Left cardiac atrium (tissue), 4 donors: Measurements from ENCODE around the gene OTUD4. TPM values are rescaled to one million over a fixed set of nuclear protein-coding genes. Genes with fewer than 3 reads are reported as not detected.
"Not testable (repeated sequence)": the region's sequence is repeated elsewhere in the genome, so short reads cannot be mapped to it uniquely, and the experiment has no call there.

Source experiments
- ATAC-seq, 2 donors: fragments of 200-7000 bp; cut with Tn5 transposase; one replicate each; pipeline ENCODE4 v1.9.1; 2020; ENCODE audit warnings: mild to moderate bottlenecking in 2 of 2, moderate library complexity in 2 of 2
- DNase-seq: peaks from one replicate; pipeline ENCODE4 v3.0.0-alpha.2; 2020
- intact Hi-C, 2 donors: fragments of 100-400 bp; cut with DNase I; formaldehyde crosslinking; loops; one replicate each; pipeline versions ENCODE4 v1.14.1 to v1.15.1; 2022 to 2023
- total RNA-seq, 2 donors: library from RNA; stranded (reverse); fragmentation: NEBNext Ultra II Directional; extraction: Animal tissue kit (Norgen Biotek cat#: 25700); gene quantifications; one replicate each; pipeline ENCODE4 v1.2.1, GENCODE V29; 2021
- donor health status: DM: no; HTN: yes; CAD: no.
- donor health status: DM: no; HTN: yes; CAD: no; lungs with severe emphysema.
- donor health status: DM: yes; HTN: yes; CAD: no.
- donor health status: Dilated cardiomyopathy.

The OTUD4 gene
- total RNA-seq, 2 donors from 2014 or later = 26.5 to 27.1 TPM

DNA sequence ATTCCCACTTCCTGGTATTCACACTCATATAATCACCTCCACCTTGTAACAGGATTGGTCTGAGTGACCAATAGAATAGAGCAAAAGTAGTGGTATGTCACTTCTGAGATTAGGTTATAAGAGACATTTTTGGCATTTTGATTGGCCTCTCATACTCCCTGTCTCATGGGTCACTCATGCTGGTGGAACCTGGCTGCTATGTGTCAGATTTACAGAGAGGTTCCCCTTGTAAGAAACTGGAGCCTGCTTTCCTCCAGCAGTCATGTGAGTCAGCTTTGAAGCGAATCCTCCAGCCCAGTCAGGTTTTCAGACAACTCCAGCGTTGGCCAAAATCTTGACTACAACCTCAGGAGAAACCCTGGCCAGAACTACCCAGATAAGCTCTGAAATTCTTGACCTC, 2.6 kb upstream of the OTUD4 start:
- DNase-seq = no peak
- intact Hi-C loops = loop anchor here in 1 of 2 donors (5.0 kb wide), 1 partner anchor 434 kb away; the partner anchor contains the start of gene MMAA
- ATAC-seq = no peak

DNA sequence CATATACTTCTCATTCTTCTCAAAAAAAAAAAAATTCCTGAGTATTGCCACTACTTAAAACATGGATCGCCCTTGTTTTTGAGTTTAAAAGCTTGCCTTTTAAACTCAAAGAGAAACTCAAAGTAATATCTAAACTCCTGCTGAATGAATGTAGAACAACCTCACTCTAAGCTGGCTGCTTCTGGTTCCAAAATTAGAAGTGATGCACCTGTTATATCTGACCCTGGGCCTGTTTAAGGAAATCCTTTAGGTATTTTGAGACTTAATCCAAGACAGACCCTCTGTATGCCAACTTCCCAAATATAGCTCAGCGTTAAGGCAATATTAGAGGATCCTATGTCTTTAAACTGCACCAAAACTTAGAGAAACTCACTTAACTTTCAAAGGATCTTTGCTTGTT, 1.8 kb upstream of the OTUD4 start:
- no peak for ATAC-seq
- no peak for DNase-seq
- intact Hi-C loops = loop anchor here in 1 of 2 donors (5.0 kb wide), 1 partner anchor 435 kb away; the partner anchor contains the start of gene MMAA

DNA sequence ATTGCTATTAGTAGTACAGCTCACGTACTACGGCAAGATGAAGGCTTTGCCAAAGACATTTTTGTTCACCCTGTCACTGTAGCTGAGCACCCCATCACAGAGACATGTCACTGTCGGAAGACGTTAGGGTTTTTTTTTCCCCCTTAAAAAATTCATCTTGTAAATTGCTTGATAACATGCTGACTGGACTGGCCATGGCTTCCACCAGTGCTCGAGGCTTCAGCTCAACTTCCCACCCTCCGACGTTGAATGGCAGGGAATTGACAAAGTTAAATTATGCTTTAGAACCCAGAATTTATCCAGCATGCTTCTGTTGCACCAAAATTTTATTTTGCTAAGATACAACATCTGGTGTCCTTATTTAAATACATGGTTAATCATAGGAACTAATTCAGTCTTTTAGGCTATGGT, 707 bp upstream of the OTUD4 start:
- ATAC-seq (no peak), DNase-seq (no peak)
- intact Hi-C loops = loop anchor here in 1 of 2 donors (5.0 kb wide), 1 partner anchor 436 kb away; the partner anchor contains the start of gene MMAA

DNA sequence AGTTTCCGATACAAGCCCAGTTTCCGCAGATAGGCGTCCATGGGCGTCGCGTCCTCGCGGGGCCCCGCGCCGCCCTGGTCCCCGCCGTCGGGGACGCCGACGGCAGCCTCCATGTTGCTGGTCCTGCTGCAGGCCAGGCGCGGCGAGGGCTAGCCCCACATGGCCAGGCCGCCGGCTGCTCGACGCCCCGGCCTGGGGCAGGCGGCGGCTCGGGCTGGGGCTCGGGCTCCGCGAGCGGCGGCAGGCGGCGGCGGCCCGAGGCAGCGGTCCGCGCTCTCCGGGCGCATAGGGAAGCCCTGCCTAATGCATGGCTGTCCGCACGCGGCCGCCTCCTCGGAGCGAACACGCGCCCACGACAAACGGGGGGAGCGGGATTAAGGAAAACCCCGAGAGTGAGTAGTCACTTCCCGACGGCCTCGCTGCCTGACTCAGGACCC, 510 bp downstream of the OTUD4 start:
- not testable (repeated sequence) for DNase-seq

DNA sequence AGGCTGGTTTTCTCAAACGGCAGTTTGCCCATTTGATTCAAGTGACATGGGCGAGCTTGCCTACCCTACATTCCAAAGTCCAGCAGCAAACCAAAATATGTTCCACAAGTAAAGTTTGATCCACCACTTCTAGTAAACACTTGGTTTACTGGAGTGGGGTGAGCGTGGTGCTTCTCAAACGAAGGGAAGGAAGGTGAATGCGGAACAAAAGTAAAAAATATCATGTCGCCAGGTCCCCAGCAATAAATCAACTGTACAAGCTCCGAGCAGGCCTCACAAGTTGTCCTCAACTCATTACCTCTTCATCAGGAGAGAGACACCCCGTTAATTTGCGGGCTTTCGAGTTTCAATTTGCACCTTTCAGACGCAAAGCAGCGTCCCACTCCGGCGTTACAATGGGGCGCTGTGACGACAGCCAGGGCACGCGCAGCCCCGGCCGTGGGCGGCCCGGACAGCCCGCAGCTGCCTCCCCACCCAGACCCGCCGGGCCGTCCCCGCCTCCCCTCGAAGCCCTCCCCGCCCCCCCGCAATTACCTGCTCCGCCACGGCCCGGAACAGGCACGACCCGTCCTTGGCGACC, 1.0 kb downstream of the OTUD4 start:
- peak; percentile 78 for DNase-seq
- peak; percentile 51 to 60 for ATAC-seq
- intact Hi-C loops = no loop called here

More for the DNA sequence above, 510 bp downstream of the OTUD4 start:
- intact Hi-C loops = loop anchor here in 1 of 2 donors (5.0 kb wide), 1 partner anchor 437 kb away; the partner anchor contains the start of gene MMAA
- ATAC-seq = peak; percentile 52

DNA sequence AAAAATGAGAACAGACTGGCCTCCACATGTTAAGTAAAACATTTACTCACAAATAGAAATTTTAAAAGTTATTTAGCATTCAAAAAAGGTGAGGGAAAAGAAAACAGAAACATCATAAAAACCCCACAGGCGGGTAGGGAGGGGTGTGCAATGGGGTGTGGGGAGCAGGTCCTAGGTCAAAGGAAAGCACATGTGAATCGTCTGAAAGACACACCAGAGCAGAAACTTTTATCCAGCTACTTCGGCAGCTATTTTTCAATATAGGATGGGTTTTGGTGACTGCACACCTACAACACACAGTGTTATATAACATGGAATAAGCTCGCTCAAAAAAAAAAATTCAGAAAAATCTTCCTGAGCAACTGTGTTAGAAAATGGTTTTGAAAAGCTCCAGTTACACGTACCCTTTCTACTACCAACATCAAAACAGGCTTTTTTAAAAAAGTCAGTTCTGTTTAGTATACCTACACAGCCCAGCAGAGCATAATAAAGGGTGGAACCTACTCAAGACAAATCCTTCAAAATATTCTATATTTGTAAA, 1.6 kb downstream of the OTUD4 start:
- DNase-seq = no peak
- intact Hi-C loops = no loop called here
- no peak for ATAC-seq

DNA sequence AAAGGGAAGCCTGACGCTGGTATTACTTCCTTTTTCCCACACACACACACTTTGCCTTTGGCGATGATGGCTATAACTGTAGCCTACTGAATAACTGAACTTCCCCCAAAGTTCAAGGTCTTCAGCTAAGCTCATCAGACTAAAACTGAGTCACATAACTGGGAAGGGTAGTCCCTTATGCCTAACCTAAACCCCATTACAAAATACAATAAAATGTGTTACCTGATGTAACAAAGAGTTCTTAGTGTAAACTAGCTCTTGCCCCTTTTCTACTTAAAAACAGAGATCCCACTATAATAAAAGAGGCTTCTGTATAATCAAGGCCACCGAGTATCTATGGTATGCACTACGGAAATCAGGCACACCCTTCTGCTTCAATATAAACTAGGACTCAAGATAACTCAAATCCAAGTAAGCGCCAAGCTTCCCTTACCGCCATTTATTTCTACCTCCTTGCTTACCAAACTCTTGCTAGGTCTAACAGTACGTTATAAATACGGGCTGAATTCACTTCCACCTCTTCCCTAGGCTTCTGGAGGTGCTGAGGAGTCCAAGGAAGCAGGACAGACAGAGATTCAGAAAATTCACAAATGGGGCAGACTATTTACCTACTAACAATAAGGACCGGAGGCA, 2.4 kb downstream of the OTUD4 start:
- no peak for DNase-seq
- no peak for ATAC-seq
- intact Hi-C loops = no loop called here

DNA sequence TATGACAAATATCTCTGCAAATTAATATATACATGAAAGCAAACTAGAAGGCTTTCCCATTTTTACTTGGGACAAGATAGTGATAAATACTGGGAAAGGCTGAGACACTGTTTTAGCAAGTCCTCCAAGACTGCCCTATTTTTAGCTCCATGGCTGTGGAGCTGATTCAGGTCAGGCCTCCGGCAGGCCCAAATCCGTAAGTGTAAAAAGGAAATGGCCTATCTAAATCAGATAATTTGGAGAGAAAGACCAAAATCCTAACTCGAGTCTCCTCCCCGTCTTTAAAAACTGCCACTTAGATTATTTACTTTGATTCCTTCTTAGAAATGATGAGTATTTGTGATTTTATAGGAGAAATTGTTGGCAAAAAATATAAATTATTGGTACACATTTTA, 2.9 kb downstream of the OTUD4 start:
- DNase-seq (no peak), ATAC-seq (no peak)
- intact Hi-C loops = no loop called here

DNA sequence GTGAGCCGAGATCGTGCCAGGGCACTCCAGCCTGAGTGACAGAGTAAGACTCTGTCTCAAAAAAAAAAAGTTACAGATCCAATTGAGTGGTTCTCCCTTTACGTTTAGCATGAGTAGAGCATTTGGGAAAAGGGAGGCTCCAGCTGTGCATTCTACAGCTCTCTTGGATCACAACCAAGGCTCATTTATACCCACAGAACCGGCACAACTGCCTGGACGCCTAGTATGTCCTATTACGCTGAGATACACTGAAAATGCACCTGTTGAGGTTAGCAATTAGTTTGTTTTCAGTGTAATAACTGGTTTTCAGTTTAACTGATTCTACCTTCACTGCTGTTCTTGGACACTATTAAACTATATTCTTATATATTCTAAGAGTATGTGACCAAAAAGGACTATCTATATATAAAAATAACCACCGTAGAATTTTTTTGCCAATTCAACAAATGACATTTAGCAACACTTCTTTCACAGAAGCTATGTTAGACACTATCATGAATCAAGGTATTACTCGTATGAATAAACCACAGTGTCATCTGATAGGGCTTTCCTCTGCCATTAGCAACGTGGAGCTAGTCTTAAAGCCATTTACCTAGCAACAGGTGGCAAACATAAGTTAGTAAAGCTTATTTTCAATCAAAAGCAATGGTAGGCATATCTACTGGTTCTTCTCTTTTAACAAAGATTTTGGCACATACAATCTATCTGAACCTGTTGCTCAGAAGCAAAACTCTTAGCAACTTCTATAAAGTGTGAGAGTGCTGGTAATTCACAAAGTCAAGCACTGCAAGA, 3.6 kb downstream of the OTUD4 start:
- DNase-seq (no peak), ATAC-seq (no peak)
- intact Hi-C loops = no loop called here

DNA sequence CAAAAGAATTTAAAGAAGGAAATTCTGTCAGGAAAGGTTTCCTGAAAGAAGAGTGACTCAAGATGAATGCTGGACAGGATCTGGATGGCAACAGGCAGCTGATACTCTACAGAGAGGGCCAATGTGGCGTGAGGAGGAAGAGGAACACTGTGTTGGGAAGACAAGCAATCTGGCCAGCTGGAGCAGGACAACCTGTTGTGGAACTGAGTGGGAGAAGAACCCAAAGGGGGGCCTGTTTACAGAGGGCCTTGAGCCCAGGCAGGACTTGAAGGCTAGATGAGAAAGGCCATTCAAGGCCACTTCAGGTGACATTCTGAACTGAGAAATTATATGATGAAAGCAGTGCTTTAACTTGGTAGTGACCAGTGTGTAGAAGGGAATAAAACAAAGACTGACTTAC, 8.5 kb downstream of the OTUD4 start:
- intact Hi-C loops = no loop called here
- ATAC-seq = peak in 1 of 2 donors; percentile 32
- DNase-seq = no peak

DNA sequence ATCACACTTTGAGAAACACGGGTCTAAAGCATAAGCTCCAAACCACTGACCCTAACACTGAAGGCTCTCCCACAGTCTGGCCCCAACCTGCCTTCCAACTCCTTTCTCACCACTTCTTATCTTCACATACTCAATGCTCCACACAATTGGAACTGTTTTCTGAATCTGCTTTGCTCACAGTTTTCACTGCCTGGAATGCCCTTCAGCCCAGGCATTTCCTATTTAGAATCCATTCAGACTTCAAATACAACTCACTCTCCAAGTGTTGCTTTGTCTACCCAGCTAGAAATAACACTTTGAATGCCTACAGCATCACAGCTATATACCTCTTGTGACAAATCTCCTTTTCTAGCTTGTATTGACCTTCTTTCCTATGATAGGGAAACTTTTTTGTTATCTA, 10.2 kb downstream of the OTUD4 start:
- ATAC-seq (no peak), DNase-seq (no peak)
- intact Hi-C loops = no loop called here

DNA sequence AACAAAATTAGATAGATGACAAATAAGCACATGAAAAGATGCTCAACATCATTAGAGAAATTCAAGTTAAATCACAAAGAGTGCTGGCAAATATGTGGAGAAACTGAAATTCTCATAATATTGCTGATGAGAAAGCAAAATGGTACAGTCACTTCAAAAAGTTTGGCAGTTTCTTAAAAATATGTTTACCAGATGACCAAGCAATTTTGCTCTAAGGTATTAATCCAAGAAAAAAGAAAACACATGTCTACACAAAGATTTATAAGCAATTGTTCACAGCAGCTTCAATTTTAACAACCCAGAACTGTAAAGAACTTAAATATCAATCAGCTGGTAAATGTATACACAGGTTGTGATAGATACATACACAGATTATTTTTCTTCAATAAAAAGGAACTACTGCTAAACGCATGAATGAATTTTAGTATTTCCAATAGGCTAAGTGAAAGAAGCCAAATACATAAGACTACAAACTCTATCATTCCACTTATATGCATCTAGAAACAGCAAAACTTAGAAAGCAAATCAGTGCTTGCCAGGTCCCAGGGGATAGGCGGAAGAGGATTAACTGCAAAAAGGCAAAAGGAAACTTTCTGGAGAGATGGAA, 11.7 kb downstream of the OTUD4 start:
- no peak for DNase-seq
- no peak for ATAC-seq
- intact Hi-C loops = no loop called here

DNA sequence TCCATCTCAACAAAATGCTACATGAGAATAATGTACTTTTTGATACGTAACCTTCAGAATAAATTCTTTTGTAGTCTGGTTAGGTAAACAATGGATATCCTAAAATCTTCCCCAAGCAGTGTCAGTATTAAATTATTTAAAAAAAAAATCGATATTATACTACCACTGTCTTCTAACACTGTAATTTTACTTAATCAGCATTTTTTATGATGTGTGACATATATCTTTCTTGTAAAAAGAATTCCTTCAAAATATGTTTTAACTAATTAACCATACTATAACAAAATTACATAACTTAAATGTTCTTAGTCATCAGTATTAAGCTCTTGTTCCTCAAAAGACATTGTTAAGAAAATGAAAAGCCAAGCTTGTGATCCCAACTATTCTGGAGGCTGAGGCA, 12.5 kb downstream of the OTUD4 start:
- no peak for DNase-seq
- intact Hi-C loops = no loop called here
- no peak for ATAC-seq

DNA sequence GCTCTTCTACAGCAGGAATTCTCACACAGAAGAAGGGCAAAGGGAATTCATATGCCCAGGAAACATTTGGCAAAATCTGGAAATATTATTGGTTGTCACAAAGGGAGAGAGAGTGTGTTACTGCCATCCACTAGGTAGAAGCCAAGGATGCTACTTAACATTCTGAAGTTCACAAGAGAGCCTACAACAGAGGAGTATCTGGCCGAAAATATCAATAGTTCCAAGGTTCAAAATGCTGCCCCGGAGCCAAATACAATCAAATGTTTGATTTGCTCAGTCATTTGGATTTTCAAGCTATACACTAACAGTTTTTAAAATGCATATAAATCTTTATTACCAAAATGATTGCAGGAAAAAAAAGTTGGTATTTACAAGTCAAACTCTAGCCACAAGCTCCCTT, 18.8 kb downstream of the OTUD4 start:
- no peak for ATAC-seq
- intact Hi-C loops = no loop called here
- no peak for DNase-seq

DNA sequence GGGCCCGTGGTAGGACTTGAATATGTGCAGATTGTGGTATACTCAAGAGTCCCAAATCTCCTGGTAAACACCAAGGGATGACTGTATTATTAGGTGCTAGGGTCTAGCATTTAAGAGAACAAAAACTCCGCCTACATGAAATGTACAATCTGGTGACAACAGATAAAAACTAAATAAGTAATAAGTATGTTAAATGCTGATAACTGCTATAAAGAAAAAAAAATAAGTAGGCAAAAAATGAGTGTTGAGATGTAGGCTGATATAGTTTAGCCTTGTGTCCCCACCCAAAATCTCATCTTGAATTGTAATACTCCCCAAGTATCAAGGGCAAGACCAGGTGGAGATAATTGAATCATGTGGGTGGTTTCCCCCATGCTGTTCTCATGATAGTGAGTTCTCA, 23.4 kb downstream of the OTUD4 start:
- ATAC-seq (no peak), DNase-seq (no peak)
- intact Hi-C loops = loop anchor here in 1 of 2 donors (10.0 kb wide), 2 partner anchors 398 to 458 kb away; partner anchors contain the start of gene MMAA

DNA sequence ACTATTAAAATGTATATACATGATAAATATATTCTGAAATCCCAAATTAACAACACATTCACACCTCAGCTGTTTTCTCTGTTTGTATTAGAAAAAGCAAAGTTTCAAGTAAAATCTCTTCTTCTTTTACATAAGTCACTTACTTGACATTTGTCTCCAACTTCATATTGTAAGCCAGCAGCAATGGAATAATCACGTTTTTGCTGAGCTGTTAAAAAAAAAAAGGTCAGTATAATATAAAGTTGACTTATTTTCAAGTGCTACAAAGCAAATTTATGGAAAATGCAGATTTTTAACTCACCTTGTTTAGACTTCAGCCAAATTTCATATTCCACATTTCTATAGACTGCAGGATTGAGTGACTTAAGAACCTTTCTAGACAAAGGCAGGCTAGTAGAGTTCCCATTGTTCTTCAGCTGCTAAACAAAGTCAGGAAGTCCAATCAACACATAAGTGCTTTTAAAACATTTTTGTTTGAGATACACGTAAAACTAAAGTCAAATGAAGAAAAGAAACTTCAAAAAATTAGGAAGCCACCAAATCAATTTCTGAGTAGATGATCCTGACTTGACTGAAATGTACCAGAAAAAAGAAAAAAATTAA, 25.0 kb downstream of the OTUD4 start:
- ATAC-seq (no peak), DNase-seq (no peak)
- intact Hi-C loops = loop anchor here in 1 of 2 donors (10.0 kb wide), 2 partner anchors 399 to 459 kb away; partner anchors contain the start of gene MMAA

DNA sequence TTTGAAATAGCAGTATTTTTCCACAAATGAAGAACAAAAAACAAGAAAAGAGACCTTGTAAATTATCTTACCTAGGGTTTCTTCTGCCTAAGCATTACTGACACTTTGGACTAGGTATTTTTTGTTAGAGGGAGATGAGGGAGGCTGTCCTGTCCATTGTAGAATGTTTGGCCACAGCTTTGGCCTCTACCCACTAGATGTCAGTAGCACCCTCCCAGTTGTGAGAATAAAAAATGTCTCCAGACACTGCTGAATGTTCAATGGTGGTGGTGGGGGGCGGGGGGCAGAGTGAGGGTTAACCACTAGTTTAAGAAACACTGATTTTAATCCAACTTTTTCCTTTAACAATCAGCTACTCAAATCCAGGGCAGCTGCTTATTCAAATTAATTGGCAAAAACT, 25.8 kb downstream of the OTUD4 start:
- DNase-seq (no peak), ATAC-seq (peak; percentile 80 to 85)
- intact Hi-C loops = loop anchor here in 1 of 2 donors (10.0 kb wide), 2 partner anchors 400 to 460 kb away; partner anchors contain the start of gene MMAA

DNA sequence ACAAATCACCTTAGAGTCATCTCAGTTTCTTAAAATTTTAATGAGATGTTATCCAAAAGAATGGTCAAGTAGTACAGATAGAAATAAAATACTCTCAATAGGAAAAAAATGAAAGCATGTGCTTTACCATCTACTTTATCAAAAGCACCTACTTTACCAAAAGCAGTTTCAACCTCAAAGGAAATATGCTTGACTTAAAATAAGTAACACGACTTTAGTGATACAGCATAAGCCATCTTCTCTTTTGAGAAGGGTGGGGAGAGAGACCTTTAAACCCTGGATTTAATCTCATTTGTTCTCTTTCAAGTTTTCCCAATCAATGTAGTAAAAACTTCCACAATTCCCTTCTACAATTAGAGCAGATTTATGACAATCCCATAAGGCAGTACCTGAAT, 26.5 kb downstream of the OTUD4 start:
- intact Hi-C loops = loop anchor here in 1 of 2 donors (10.0 kb wide), 2 partner anchors 401 to 461 kb away; partner anchors contain the start of gene MMAA
- no peak for ATAC-seq
- DNase-seq = no peak
